GM23338 (cell line): ENCODE measurements around the gene TMA7. TPM values are rescaled to one million over a fixed set of nuclear protein-coding genes. Genes with fewer than 3 reads are reported as not detected.

ENCODE experiments used
- ATAC-seq: fragments of 200-7000 bp; cut with Tn5 transposase; 3 replicates; pipeline ENCODE4 v1.9.1; 2020
- DNase-seq: peaks from one replicate; pipeline ENCODE4 v3.0.0-alpha.2; 2015; ENCODE audit warnings: low spot score
- H2AFZ ChIP-seq: fragments of 200-600 bp; sonication (generic); 2 replicates; pipeline ENCODE4 v1.8.0; 2016; ENCODE audit warnings: antibody characterized with exemption, mild to moderate bottlenecking, moderate library complexity
- H3F3A ChIP-seq: fragments of 200-600 bp; sonication (generic); replicated peaks from 2 replicates; pipeline ENCODE4 v1.8.0; 2017; ENCODE audit warnings: antibody characterized with exemption, mixed run types, low read depth
- H3K27ac ChIP-seq: fragments of 200-600 bp; sonication (generic); 2 replicates; pipeline ENCODE4 v1.6.1; 2016; ENCODE audit warnings: low read depth
- H3K27me3 ChIP-seq: fragments of 200-600 bp; sonication (generic); 2 replicates; pipeline ENCODE4 v1.8.0; 2016; ENCODE audit warnings: mild to moderate bottlenecking, mixed run types, moderate library complexity; ENCODE audit not compliant: insufficient read depth
- H3K36me3 ChIP-seq: fragments of 200-600 bp; sonication (generic); 2 replicates; pipeline ENCODE4 v1.8.0; 2016; ENCODE audit warnings: mild to moderate bottlenecking; ENCODE audit not compliant: insufficient read depth
- H3K4me1 ChIP-seq: fragments of 200-600 bp; sonication (generic); 2 replicates; pipeline ENCODE4 v1.8.0; 2016; ENCODE audit warnings: mild to moderate bottlenecking, moderate library complexity; ENCODE audit not compliant: insufficient read depth
- H3K4me2 ChIP-seq: fragments of 200-600 bp; sonication (generic); 2 replicates; pipeline ENCODE4 v1.7.1; 2017; ENCODE audit warnings: mixed run types
- H3K4me3 ChIP-seq: fragments of 200-600 bp; sonication (generic); 2 replicates; pipeline ENCODE4 v1.6.1; 2016; ENCODE audit warnings: mixed run types
- H3K79me2 ChIP-seq: fragments of 200-600 bp; sonication (generic); replicated peaks from 2 replicates; pipeline ENCODE4 v1.8.0; 2017; ENCODE audit warnings: mild to moderate bottlenecking; ENCODE audit not compliant: insufficient read depth
- H3K9me2 ChIP-seq: fragments of 200-600 bp; sonication (generic); 2 replicates; pipeline ENCODE4 v1.8.0; 2017; ENCODE audit not compliant: insufficient read depth
- H4K20me1 ChIP-seq: fragments of 200-600 bp; sonication (generic); replicated peaks from 2 replicates; pipeline ENCODE4 v1.8.0; 2017; ENCODE audit warnings: mild to moderate bottlenecking; ENCODE audit not compliant: insufficient read depth
- H3K27ac Mint-ChIP-seq: 2 replicates; pipeline ENCODE4 v1.8.0; 2020; ENCODE audit warnings: inconsistent platforms, mild to moderate bottlenecking, moderate library complexity, mixed read lengths
- H3K27me3 Mint-ChIP-seq: 3 replicates; pipeline ENCODE4 v1.8.0; 2022; ENCODE audit warnings: low read depth, mild to moderate bottlenecking, moderate library complexity, mixed read lengths, inconsistent platforms; ENCODE audit not compliant: insufficient read depth, poor library complexity
- H3K36me3 Mint-ChIP-seq: 3 replicates; pipeline ENCODE4 v1.8.0; 2021; ENCODE audit warnings: low read depth, mild to moderate bottlenecking, inconsistent platforms, moderate library complexity, mixed read lengths
- H3K4me1 Mint-ChIP-seq: 3 replicates; pipeline ENCODE4 v1.8.0; 2020; ENCODE audit warnings: mild to moderate bottlenecking, inconsistent platforms, mixed read lengths
- H3K4me3 Mint-ChIP-seq: 3 replicates; pipeline ENCODE4 v1.8.0; 2021; ENCODE audit warnings: moderate library complexity, mild to moderate bottlenecking, inconsistent platforms, mixed read lengths
- H3K9me3 Mint-ChIP-seq: 3 replicates; pipeline ENCODE4 v1.8.0; 2020; ENCODE audit warnings: moderate library complexity, mild to moderate bottlenecking, inconsistent platforms, mixed read lengths
- CREB1 ChIP-seq: fragments of 250-450 bp; sonication (Bioruptor Pico); IDR thresholded peaks from 2 replicates; pipeline ENCODE4 v1.5.0; 2020; ENCODE audit warnings: low read depth, mild to moderate bottlenecking, moderate library complexity
- ETS1 ChIP-seq: IDR thresholded peaks from 2 replicates; pipeline ENCODE4 v1.6.1; 2016; ENCODE audit warnings: antibody characterized with exemption
- EZH2 ChIP-seq: fragments of 200-600 bp; sonication (generic); IDR thresholded peaks from one replicate; pipeline ENCODE4 v1.8.0; 2017; ENCODE audit warnings: antibody characterized with exemption, mild to moderate bottlenecking, low read depth; ENCODE audit not compliant: unreplicated experiment
- EZH2phosphoT487 ChIP-seq: fragments of 200-600 bp; sonication (generic); IDR thresholded peaks from one replicate; pipeline ENCODE4 v1.8.1; 2018; ENCODE audit warnings: antibody characterized with exemption; ENCODE audit not compliant: unreplicated experiment
- JUNB ChIP-seq: IDR thresholded peaks from one replicate; pipeline ENCODE4 v1.6.1; 2016; ENCODE audit warnings: antibody characterized with exemption; ENCODE audit not compliant: unreplicated experiment
- NANOG ChIP-seq: IDR thresholded peaks from 2 replicates; pipeline ENCODE4 v1.6.1; 2016; ENCODE audit warnings: antibody characterized with exemption, borderline replicate concordance
- POLR2AphosphoS5 ChIP-seq: IDR thresholded peaks from 2 replicates; pipeline ENCODE4 v1.6.1; 2016; ENCODE audit warnings: antibody characterized with exemption, low read depth
- STAT1 ChIP-seq: IDR thresholded peaks from one replicate; pipeline ENCODE4 v1.6.1; 2016; ENCODE audit warnings: antibody characterized with exemption; ENCODE audit not compliant: unreplicated experiment
- ZNF114 ChIP-seq: fragments of 250-450 bp; sonication (Bioruptor Pico); IDR thresholded peaks from 2 replicates; pipeline ENCODE4 v1.5.0; 2020; ENCODE audit warnings: mild to moderate bottlenecking, moderate library complexity
- ZNF331 ChIP-seq: fragments of 250-450 bp; sonication (Bioruptor Pico); IDR thresholded peaks from 2 replicates; pipeline ENCODE4 v1.5.0; 2020; ENCODE audit warnings: low read depth, mild to moderate bottlenecking, moderate library complexity
- ZNF462 ChIP-seq: fragments of 250-450 bp; sonication (Bioruptor Pico); IDR thresholded peaks from 2 replicates; pipeline ENCODE4 v1.5.0; 2020; ENCODE audit warnings: mild to moderate bottlenecking, moderate library complexity
- polyA plus RNA-seq: library from polyadenylated mRNA; unstranded; fragments of >200 nt; fragmentation: Nextera tagmentation; extraction: Ambion mirVana; gene quantifications from 2 replicates; pipeline ENCODE4 v1.2.1, GENCODE V29; 2016
- total RNA-seq: library from RNA; depleted of rRNA; stranded (reverse); fragments of >200 nt; shearing (Covaris generic); gene quantifications from 2 replicates; pipeline ENCODE4 v1.2.3, GENCODE V29; 2014
- TF ChIP-seq, protein P1 (sequence below), 2 experiments: fragments of 200-600 bp in 1 of 2; sonication (generic) in 1 of 2; conservative IDR thresholded peaks; 2 replicates each; pipeline versions ENCODE4 v1.5.1 to v1.6.1; 2016 to 2017; ENCODE audit warnings: antibody characterized with exemption in 2 of 2, low read depth in 2 of 2, mild to moderate bottlenecking in 2 of 2, moderate library complexity in 1 of 2
- TF ChIP-seq, protein P2 (sequence below): IDR thresholded peaks from one replicate; pipeline ENCODE4 v1.6.1; 2018; ENCODE audit warnings: antibody characterized with exemption; ENCODE audit not compliant: unreplicated experiment

TMA7 gene
- total and polyA plus RNA-seq, 2 experiments from 2014 or later, result 419 to 2,089 TPM

- no peaks in the 10 kb centered on the region for H3K9me2 ChIP-seq
- TF ChIP-seq EZH2, result no peak
- TF ChIP-seq JUNB, result no peak
- TF ChIP-seq CREB1 (CRISPR knock-in tag), result no peak
- TF ChIP-seq, protein P1, sequence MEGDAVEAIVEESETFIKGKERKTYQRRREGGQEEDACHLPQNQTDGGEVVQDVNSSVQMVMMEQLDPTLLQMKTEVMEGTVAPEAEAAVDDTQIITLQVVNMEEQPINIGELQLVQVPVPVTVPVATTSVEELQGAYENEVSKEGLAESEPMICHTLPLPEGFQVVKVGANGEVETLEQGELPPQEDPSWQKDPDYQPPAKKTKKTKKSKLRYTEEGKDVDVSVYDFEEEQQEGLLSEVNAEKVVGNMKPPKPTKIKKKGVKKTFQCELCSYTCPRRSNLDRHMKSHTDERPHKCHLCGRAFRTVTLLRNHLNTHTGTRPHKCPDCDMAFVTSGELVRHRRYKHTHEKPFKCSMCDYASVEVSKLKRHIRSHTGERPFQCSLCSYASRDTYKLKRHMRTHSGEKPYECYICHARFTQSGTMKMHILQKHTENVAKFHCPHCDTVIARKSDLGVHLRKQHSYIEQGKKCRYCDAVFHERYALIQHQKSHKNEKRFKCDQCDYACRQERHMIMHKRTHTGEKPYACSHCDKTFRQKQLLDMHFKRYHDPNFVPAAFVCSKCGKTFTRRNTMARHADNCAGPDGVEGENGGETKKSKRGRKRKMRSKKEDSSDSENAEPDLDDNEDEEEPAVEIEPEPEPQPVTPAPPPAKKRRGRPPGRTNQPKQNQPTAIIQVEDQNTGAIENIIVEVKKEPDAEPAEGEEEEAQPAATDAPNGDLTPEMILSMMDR (conservative IDR thresholded peaks at IDR 0.05; ENCODE audit: low read depth in 2 of 2), result no peak
- TF ChIP-seq STAT1, result no peak
- TF ChIP-seq NANOG, result no peak
- TF ChIP-seq ZNF114 (CRISPR knock-in tag), result no peak
- no peak for TF ChIP-seq EZH2phosphoT487
- TF ChIP-seq, protein P2, sequence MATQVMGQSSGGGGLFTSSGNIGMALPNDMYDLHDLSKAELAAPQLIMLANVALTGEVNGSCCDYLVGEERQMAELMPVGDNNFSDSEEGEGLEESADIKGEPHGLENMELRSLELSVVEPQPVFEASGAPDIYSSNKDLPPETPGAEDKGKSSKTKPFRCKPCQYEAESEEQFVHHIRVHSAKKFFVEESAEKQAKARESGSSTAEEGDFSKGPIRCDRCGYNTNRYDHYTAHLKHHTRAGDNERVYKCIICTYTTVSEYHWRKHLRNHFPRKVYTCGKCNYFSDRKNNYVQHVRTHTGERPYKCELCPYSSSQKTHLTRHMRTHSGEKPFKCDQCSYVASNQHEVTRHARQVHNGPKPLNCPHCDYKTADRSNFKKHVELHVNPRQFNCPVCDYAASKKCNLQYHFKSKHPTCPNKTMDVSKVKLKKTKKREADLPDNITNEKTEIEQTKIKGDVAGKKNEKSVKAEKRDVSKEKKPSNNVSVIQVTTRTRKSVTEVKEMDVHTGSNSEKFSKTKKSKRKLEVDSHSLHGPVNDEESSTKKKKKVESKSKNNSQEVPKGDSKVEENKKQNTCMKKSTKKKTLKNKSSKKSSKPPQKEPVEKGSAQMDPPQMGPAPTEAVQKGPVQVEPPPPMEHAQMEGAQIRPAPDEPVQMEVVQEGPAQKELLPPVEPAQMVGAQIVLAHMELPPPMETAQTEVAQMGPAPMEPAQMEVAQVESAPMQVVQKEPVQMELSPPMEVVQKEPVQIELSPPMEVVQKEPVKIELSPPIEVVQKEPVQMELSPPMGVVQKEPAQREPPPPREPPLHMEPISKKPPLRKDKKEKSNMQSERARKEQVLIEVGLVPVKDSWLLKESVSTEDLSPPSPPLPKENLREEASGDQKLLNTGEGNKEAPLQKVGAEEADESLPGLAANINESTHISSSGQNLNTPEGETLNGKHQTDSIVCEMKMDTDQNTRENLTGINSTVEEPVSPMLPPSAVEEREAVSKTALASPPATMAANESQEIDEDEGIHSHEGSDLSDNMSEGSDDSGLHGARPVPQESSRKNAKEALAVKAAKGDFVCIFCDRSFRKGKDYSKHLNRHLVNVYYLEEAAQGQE, result no peak
- no peak for TF ChIP-seq POLR2AphosphoS5
- no peak for TF ChIP-seq ETS1
- TF ChIP-seq ZNF462 (CRISPR knock-in tag), result no peak
- TF ChIP-seq ZNF331 (CRISPR knock-in tag), result no peak
- no peaks in the 10 kb centered on the region; the same call in 1 of the 2 replicates for H4K20me1 ChIP-seq
- H3K27me3 Mint-ChIP-seq, result peaks cover 21% of the 10 kb centered on the region
- ATAC-seq (no peak), DNase-seq (no peak)
- H3K4me1 ChIP-seq, result no peaks in the 10 kb centered on the region
- H3K36me3 Mint-ChIP-seq, result peaks cover 88% of the 10 kb centered on the region
- peaks cover 15% of the 10 kb centered on the region; the same call in 1 of the 2 replicates for H3K36me3 ChIP-seq
- H3F3A ChIP-seq, result no peaks in the 10 kb centered on the region
- H3K27me3 ChIP-seq, result no peaks in the 10 kb centered on the region
- no peak overlapping the region for H3K27ac Mint-ChIP-seq
- H3K4me3 ChIP-seq, result no peak overlapping the region
- no peak overlapping the region for H3K4me3 Mint-ChIP-seq
- no peaks in the 10 kb centered on the region for H3K9me3 Mint-ChIP-seq
- no peaks in the 10 kb centered on the region for H3K79me2 ChIP-seq
- no peak overlapping the region for H2AFZ ChIP-seq
- no peak overlapping the region for H3K27ac ChIP-seq
- H3K4me2 ChIP-seq, result no peak overlapping the region
- no peaks in the 10 kb centered on the region for H3K4me1 Mint-ChIP-seq
These were observed 25.4 kb upstream of the TMA7 start for GRCh38 chr3:48414376-48415250.
